GM19467 (cell line): ENCODE data around the gene CAPN9.
"Not testable (repeated sequence)": the region's sequence is repeated elsewhere in the genome, so short reads cannot be mapped to it uniquely, and the experiment has no call there.

ENCODE experiments used
- ATAC-seq: cut with Tn5 transposase; IDR thresholded peaks from one replicate; pipeline ENCODE4 v1.9.1; 2021; ENCODE audit warnings: mild to moderate bottlenecking, moderate library complexity; ENCODE audit not compliant: unreplicated experiment

CAPN9 gene

GRCh38 chr1:230767859-230768612 lies 20.8 kb downstream of the CAPN9 start:
- not testable (repeated sequence) for ATAC-seq

GRCh38 chr1:230768903-230769570 lies 21.8 kb downstream of the CAPN9 start:
- no peak for ATAC-seq

- ATAC-seq = no peak
Measured at GRCh38 chr1:230770317-230770716, 23.1 kb downstream of the CAPN9 start.

GRCh38 chr1:230771773-230772354 lies 24.7 kb downstream of the CAPN9 start:
- ATAC-seq = no peak

GRCh38 chr1:230772457-230773395 lies 25.5 kb downstream of the CAPN9 start:
- ATAC-seq = no peak

GRCh38 chr1:230773396-230774033 lies 26.3 kb downstream of the CAPN9 start:
- no peak for ATAC-seq

GRCh38 chr1:230778916-230779590 lies 31.9 kb downstream of the CAPN9 start:
- no peak for ATAC-seq

GRCh38 chr1:230781131-230781530 lies 33.9 kb downstream of the CAPN9 start:
- ATAC-seq = no peak

GRCh38 chr1:230781594-230781993 lies 34.4 kb downstream of the CAPN9 start:
- no peak for ATAC-seq

- ATAC-seq = no peak
Measured at GRCh38 chr1:230784163-230784562, 37.0 kb downstream of the CAPN9 start.

- no peak for ATAC-seq
Measured at GRCh38 chr1:230785636-230786384, 38.6 kb downstream of the CAPN9 start.

- no peak for ATAC-seq
Measured at GRCh38 chr1:230786385-230786753, 39.2 kb downstream of the CAPN9 start.

- ATAC-seq = no peak
Measured at GRCh38 chr1:230787471-230787870, 40.3 kb downstream of the CAPN9 start.

GRCh38 chr1:230788561-230789275 lies 41.5 kb downstream of the CAPN9 start:
- ATAC-seq = no peak

GRCh38 chr1:230790026-230790425 lies 42.8 kb downstream of the CAPN9 start:
- ATAC-seq = no peak

GRCh38 chr1:230791986-230792564 lies 44.9 kb downstream of the CAPN9 start:
- ATAC-seq = no peak

- no peak for ATAC-seq
Measured at GRCh38 chr1:230792691-230793462, 45.7 kb downstream of the CAPN9 start.

- ATAC-seq = no peak
Measured at GRCh38 chr1:230793463-230793745, 46.2 kb downstream of the CAPN9 start.
